Measurements from ENCODE around the gene PAX2.

The PAX2 gene

DNA sequence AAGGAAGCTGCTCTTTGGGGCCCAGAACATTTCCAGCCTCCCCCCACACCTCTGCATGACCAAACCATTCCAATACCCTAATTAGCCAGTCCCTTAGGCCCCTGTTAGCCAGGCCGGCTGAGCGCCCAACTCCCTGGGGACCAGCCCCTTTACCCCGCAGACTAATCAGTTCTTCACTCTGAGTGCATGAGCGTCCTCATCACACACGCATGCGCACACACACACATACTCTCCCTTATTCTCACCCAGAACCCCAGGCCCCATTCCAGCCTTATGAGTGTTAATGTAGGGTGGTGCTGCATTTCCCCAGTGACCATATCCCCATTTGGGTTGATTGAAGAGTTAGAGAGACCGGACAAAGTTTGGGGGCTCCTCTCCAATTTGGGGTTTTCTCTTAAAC, 90.4 kb downstream of the PAX2 start:
- DNase-seq (ENCODE audit: low read depth in 1 of 2, low spot score in 1 of 2) = no peak

GRCh38 chr10:100836891-100837290, 91.5 kb downstream of the PAX2 start:
- DNase-seq (ENCODE audit: low read depth in 1 of 2, low spot score in 1 of 2) = no peak

DNA sequence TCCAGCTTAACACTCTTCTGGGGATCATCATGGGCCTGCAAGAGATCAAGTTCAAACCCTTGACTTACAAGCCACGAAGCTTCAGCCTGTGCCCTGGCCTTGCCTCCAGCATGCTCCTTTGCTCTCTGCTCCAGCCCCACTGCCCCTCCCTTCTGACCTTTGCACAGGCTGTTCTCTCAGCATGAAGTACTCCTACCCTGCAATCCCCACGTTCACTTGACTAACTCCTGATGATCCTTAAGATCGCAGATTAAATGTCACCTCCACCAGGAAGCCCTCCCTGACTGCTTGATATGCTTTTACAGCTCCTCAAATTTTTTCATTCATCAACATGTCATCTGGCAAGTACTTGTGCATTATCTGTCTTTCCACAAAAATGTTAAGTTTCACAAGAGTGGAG, 91.9 kb downstream of the PAX2 start:
- DNase-seq (ENCODE audit: low read depth in 1 of 2, low spot score in 1 of 2) = no peak

DNA sequence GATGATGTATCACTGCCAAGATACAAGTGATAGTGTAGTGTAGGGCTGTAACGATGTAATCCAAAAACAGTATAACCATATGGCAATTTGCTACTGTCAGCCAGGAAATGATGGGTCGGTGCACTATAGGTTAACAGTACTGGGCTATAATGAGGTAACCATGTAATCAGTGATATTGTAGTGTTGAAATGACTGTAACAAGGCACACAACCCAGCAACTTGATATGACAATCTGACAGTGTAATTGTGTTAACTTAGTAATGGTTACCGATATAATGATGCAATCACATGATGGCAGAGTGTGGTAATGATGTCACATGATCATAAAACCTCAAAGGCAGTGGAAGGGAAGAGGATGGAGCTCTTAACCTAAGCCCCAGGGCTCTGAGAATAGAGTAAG, 93.6 kb downstream of the PAX2 start:
- no peak for DNase-seq (ENCODE audit: low read depth in 1 of 2, low spot score in 1 of 2)

GRCh38 chr10:100841528-100841927, 96.1 kb downstream of the PAX2 start:
- no peak for DNase-seq (ENCODE audit: low read depth in 1 of 2, low spot score in 1 of 2)

- DNase-seq (ENCODE audit: low read depth in 1 of 2, low spot score in 1 of 2) = peak in 1 of 2 donors; percentile 27
These were observed 102.1 kb downstream of the PAX2 start for GRCh38 chr10:100847440-100847839.

GRCh38 chr10:100848770-100849169, 103.4 kb downstream of the PAX2 start:
- no peak for DNase-seq (ENCODE audit: low read depth in 1 of 2, low spot score in 1 of 2)

- no peak for DNase-seq (ENCODE audit: low read depth in 1 of 2, low spot score in 1 of 2)
These were observed 112.9 kb downstream of the PAX2 start for GRCh38 chr10:100858261-100858660.

- no peak for DNase-seq (ENCODE audit: low read depth in 1 of 2, low spot score in 1 of 2)
These were observed 113.5 kb downstream of the PAX2 start for GRCh38 chr10:100858747-100859483.

DNA sequence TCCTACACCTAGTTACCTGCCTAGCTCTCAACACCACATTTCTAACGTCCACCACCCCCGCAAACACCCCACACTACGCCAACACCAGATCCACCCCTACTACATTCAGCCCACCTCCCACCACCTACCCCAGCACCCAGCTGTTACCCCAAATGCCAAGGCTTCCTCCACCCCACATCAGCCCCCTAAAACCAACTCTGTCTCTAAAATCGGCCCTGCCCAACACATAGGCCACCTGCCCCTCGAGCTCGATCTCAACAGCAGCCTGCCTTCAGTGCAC, 114.0 kb downstream of the PAX2 start:
- DNase-seq (ENCODE audit: low read depth in 1 of 2, low spot score in 1 of 2) = no peak

DNA sequence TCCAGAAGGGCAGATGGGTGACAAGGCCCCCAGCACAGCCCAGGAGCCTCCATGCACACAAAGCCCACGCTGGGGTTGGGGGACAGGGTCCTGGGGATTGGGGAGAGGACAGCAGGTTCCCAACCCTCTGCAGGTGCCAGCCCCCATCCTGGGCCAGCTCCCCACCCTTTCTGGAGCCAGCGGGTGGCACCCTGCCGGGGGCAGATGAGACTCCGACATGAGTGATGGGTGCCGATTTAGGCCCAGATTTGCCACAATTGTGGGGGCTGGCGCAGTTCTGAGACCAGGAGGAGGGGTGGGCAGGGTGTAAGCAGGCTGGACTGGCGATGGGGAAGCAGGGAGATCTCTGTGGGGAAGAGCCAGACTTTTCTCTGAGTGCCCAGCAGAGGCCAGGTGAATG, 118.1 kb downstream of the PAX2 start:
- no peak for DNase-seq (ENCODE audit: low read depth in 1 of 2, low spot score in 1 of 2)

- DNase-seq (ENCODE audit: low read depth in 1 of 2, low spot score in 1 of 2) = no peak
These were observed 118.9 kb downstream of the PAX2 start for GRCh38 chr10:100864036-100864885.

DNA sequence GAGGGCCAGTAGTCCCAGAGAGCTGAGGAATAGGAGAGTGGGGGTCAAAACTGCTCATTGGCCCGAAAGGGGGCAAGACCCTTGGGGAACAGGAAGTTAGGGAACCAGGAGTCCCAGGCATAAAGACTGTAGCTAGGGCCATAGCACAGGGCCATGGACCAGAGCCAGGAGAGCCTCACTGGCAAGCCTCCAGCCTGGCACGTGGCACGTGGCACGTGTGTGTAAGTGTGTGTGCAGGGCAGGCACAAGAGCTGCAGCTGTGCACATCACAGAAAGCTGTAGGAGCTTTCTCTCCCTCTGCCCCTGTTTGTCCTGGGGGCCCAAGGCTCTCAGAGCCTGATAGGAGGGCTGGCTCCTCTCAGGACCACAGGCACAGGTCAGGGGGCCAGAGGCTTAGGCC, 119.6 kb downstream of the PAX2 start:
- no peak for DNase-seq (ENCODE audit: low read depth in 1 of 2, low spot score in 1 of 2)

GRCh38 chr10:100866010-100866409, 120.6 kb downstream of the PAX2 start:
- no peak for DNase-seq (ENCODE audit: low read depth in 1 of 2, low spot score in 1 of 2)

- no peak for DNase-seq (ENCODE audit: low read depth in 1 of 2, low spot score in 1 of 2)
These were observed 121.3 kb downstream of the PAX2 start for GRCh38 chr10:100866575-100867098.

- no peak for DNase-seq (ENCODE audit: low read depth in 1 of 2, low spot score in 1 of 2)
These were observed 122.0 kb downstream of the PAX2 start for GRCh38 chr10:100867261-100867963.

- DNase-seq (ENCODE audit: low read depth in 1 of 2, low spot score in 1 of 2) = no peak
These were observed 123.0 kb downstream of the PAX2 start for GRCh38 chr10:100868382-100868781.

- DNase-seq (ENCODE audit: low read depth in 1 of 2, low spot score in 1 of 2) = no peak
These were observed 124.0 kb downstream of the PAX2 start for GRCh38 chr10:100869399-100869798.

- DNase-seq (ENCODE audit: low read depth in 1 of 2, low spot score in 1 of 2) = peak in 1 of 2 donors; percentile 37
These were observed 126.8 kb downstream of the PAX2 start for GRCh38 chr10:100872034-100872791.

- no peak for DNase-seq (ENCODE audit: low read depth in 1 of 2, low spot score in 1 of 2)
These were observed 127.9 kb downstream of the PAX2 start for GRCh38 chr10:100873146-100873826.
